DND-41 (cell line): ENCODE data around the gene NANS.

Source experiments
- ATAC-seq: fragments of 200-7000 bp; cut with Tn5 transposase; 3 replicates; pipeline ENCODE4 v1.9.1; 2021; ENCODE audit warnings: low read depth; ENCODE audit not compliant: insufficient read depth
- DNase-seq: peaks from one replicate; pipeline ENCODE4 v3.0.0-alpha.2; 2020
- H2AFZ ChIP-seq: 2 replicates; pipeline ENCODE4 v1.6.0; 2012; ENCODE audit warnings: low read depth, low read length
- H3K27ac ChIP-seq: 2 replicates; pipeline ENCODE4 v1.5.1; 2012; ENCODE audit warnings: low read length, inconsistent platforms
- H3K27me3 ChIP-seq: fragments of 200-600 bp; sonication (generic); 2 replicates; pipeline ENCODE4 v1.6.0; 2012; ENCODE audit warnings: low read length, mild to moderate bottlenecking, inconsistent platforms; ENCODE audit not compliant: insufficient read depth, poor library complexity
- H3K36me3 ChIP-seq: 2 replicates; pipeline ENCODE4 v1.5.1; 2012; ENCODE audit warnings: low read length, inconsistent platforms; ENCODE audit not compliant: insufficient read depth
- H3K4me1 ChIP-seq: 2 replicates; pipeline ENCODE4 v1.5.1; 2012; ENCODE audit warnings: mild to moderate bottlenecking, low read length; ENCODE audit not compliant: insufficient read depth
- H3K4me2 ChIP-seq: 2 replicates; pipeline ENCODE4 v1.6.0; 2012; ENCODE audit warnings: mild to moderate bottlenecking, moderate library complexity, low read length, inconsistent platforms; ENCODE audit not compliant: insufficient read depth
- H3K4me3 ChIP-seq, 2 experiments: fragments of 200-600 bp in 1 of 2; shearing (Covaris generic) in 1 of 2; 2 replicates each; pipeline ENCODE4 v1.5.1; 2012 to 2016; ENCODE audit warnings: inconsistent platforms in 2 of 2, low read length in 2 of 2, mild to moderate bottlenecking in 2 of 2, low read depth in 1 of 2, moderate library complexity in 1 of 2
- H3K79me2 ChIP-seq: 2 replicates; pipeline ENCODE4 v1.6.0; 2012; ENCODE audit warnings: low read length, inconsistent platforms; ENCODE audit not compliant: insufficient read depth
- H3K9ac ChIP-seq: 2 replicates; pipeline ENCODE4 v1.6.0; 2012; ENCODE audit warnings: low read depth, mild to moderate bottlenecking, inconsistent platforms, low read length, moderate library complexity
- H3K9me3 ChIP-seq: 2 replicates; pipeline ENCODE4 v1.5.1; 2012; ENCODE audit warnings: low read length, moderate library complexity, mild to moderate bottlenecking, inconsistent platforms; ENCODE audit not compliant: insufficient read depth, severe bottlenecking
- H4K20me1 ChIP-seq: 2 replicates; pipeline ENCODE4 v1.6.0; 2012; ENCODE audit warnings: low read length; ENCODE audit not compliant: insufficient read depth
- CTCF ChIP-seq: IDR thresholded peaks from 2 replicates; pipeline ENCODE4 v1.5.1; 2012; ENCODE audit warnings: borderline replicate concordance, low read length, moderate library complexity, mild to moderate bottlenecking; ENCODE audit not compliant: poor library complexity, severe bottlenecking; ENCODE audit errors: extremely low read depth
- EZH2 ChIP-seq: IDR thresholded peaks from 3 replicates; pipeline ENCODE4 v1.6.1; 2012; ENCODE audit warnings: borderline replicate concordance, low read depth, mild to moderate bottlenecking, moderate library complexity, low read length, inconsistent platforms; ENCODE audit not compliant: severe bottlenecking

The NANS gene

DNA sequence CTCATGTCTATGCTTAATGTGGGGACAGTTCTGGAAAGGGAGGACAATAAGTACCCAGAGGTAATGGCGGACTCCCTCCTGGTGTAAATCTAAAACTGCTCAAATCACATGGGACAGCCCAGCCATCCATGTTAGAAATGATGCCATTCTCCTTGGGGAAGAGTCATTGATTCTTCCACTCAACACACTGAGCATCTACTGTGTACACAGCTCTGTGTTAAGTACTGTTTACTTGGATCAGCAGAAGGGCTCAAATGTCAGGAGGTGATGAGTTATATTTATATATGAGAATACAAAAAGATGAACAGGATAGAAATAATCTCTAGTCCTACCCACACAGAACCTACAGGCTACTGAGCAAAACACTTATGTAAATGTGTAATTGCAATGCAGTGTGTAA, 31.8 kb upstream of the NANS start:
- TF ChIP-seq EZH2 (no peak), CTCF (no peak)
- no peak overlapping the region for H3K4me2 ChIP-seq
- H3K36me3 ChIP-seq = peaks cover 17% of the 10 kb centered on the region; the same call in 1 of the 2 replicates
- DNase-seq = no peak
- no peak overlapping the region for H2AFZ ChIP-seq
- no peak overlapping the region for H3K27ac ChIP-seq
- ATAC-seq = no peak
- no peaks in the 10 kb centered on the region for H3K27me3 ChIP-seq
- no peaks in the 10 kb centered on the region for H3K9me3 ChIP-seq
- no peak overlapping the region for H3K4me3 ChIP-seq
- H4K20me1 ChIP-seq = no peaks in the 10 kb centered on the region
- no peaks in the 10 kb centered on the region for H3K79me2 ChIP-seq
- no peaks in the 10 kb centered on the region for H3K4me1 ChIP-seq
- no peak overlapping the region for H3K9ac ChIP-seq

- Histone ChIP-seq H3K36me3 (no peaks in the 10 kb centered on the region), H3K79me2 (no peaks in the 10 kb centered on the region), H3K9me3 (no peaks in the 10 kb centered on the region), H3K9ac (no peak overlapping the region), H3K27me3 (no peaks in the 10 kb centered on the region), H3K4me3 (no peak overlapping the region), H2AFZ (no peak overlapping the region), H3K4me2 (no peak overlapping the region), H4K20me1 (no peaks in the 10 kb centered on the region), H3K4me1 (peaks cover 6% of the 10 kb centered on the region), H3K27ac (no peak overlapping the region)
- ATAC-seq = no peak
- DNase-seq = no peak
- TF ChIP-seq CTCF = no peak
- no peak for TF ChIP-seq EZH2
Observed at GRCh38 chr9:98031169-98031568, 25.4 kb upstream of the NANS start.

DNA sequence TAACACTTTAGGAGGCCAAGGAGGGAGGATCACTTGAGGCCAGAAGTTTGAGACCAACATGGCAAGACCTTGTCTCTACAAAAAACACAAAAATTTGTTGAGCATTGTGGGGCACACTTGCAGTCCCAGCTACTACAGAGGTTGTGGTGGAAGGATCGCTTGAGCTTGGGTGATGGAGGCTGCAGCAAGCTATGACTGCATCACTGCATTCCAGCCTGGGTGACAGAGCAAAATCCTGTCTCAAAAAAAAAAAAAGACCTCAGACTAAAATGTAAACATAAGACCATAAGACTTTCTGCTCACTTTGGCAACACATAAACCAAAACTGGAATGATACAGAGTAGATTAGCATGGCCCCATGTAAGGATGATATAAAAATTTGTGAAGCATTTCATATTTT, 24.6 kb upstream of the NANS start:
- Histone ChIP-seq H3K4me1 (peaks cover 6% of the 10 kb centered on the region), H3K79me2 (no peaks in the 10 kb centered on the region), H3K27me3 (no peaks in the 10 kb centered on the region), H4K20me1 (no peaks in the 10 kb centered on the region), H3K36me3 (no peaks in the 10 kb centered on the region), H3K9ac (no peak overlapping the region), H3K9me3 (no peaks in the 10 kb centered on the region), H3K27ac (no peak overlapping the region), H3K4me2 (no peak overlapping the region), H2AFZ (no peak overlapping the region), H3K4me3 (no peak overlapping the region)
- no peak for TF ChIP-seq CTCF
- no peak for TF ChIP-seq EZH2
- no peak for ATAC-seq
- DNase-seq = no peak
